Panc1 (cell line): Measurements from ENCODE around the gene SMIM24.

Experiments
- TF ChIP-seq, protein P1 (sequence below): fragments of 450-650 bp; IDR thresholded peaks from 2 replicates; pipeline ENCODE4 v1.5.1; 2017; ENCODE audit warnings: mild to moderate bottlenecking
- TF ChIP-seq, protein P2 (sequence below), 2 experiments: IDR thresholded peaks; 2 replicates each; pipeline ENCODE4 v1.6.1; 2011 to 2012; ENCODE audit warnings: low read depth in 2 of 2, control low read depth in 1 of 2, low read length in 1 of 2, mild to moderate bottlenecking in 1 of 2, moderate library complexity in 1 of 2; ENCODE audit not compliant: insufficient read depth in 1 of 2

DNA sequence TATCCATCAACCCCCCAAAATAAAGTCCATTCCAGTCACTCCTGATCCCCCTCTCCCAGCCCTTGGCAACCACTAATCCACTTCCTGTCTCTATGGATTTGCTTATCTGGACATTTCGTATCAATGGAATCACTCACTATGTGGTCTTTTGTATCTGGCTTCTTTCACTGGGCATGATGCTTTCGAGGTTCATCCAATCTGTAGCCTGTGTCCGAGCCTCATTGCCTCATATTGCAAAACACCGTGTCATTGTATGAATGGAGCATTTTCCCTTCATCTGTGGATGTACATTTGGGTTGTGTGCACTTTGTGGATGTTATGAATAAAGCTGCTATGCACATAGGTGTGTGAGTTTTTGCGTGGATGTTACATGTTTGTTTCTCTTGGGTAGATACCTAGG lies 24.4 kb upstream of the SMIM24 start:
- TF ChIP-seq, protein P1, sequence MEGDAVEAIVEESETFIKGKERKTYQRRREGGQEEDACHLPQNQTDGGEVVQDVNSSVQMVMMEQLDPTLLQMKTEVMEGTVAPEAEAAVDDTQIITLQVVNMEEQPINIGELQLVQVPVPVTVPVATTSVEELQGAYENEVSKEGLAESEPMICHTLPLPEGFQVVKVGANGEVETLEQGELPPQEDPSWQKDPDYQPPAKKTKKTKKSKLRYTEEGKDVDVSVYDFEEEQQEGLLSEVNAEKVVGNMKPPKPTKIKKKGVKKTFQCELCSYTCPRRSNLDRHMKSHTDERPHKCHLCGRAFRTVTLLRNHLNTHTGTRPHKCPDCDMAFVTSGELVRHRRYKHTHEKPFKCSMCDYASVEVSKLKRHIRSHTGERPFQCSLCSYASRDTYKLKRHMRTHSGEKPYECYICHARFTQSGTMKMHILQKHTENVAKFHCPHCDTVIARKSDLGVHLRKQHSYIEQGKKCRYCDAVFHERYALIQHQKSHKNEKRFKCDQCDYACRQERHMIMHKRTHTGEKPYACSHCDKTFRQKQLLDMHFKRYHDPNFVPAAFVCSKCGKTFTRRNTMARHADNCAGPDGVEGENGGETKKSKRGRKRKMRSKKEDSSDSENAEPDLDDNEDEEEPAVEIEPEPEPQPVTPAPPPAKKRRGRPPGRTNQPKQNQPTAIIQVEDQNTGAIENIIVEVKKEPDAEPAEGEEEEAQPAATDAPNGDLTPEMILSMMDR, result no peak
- TF ChIP-seq, protein P2, sequence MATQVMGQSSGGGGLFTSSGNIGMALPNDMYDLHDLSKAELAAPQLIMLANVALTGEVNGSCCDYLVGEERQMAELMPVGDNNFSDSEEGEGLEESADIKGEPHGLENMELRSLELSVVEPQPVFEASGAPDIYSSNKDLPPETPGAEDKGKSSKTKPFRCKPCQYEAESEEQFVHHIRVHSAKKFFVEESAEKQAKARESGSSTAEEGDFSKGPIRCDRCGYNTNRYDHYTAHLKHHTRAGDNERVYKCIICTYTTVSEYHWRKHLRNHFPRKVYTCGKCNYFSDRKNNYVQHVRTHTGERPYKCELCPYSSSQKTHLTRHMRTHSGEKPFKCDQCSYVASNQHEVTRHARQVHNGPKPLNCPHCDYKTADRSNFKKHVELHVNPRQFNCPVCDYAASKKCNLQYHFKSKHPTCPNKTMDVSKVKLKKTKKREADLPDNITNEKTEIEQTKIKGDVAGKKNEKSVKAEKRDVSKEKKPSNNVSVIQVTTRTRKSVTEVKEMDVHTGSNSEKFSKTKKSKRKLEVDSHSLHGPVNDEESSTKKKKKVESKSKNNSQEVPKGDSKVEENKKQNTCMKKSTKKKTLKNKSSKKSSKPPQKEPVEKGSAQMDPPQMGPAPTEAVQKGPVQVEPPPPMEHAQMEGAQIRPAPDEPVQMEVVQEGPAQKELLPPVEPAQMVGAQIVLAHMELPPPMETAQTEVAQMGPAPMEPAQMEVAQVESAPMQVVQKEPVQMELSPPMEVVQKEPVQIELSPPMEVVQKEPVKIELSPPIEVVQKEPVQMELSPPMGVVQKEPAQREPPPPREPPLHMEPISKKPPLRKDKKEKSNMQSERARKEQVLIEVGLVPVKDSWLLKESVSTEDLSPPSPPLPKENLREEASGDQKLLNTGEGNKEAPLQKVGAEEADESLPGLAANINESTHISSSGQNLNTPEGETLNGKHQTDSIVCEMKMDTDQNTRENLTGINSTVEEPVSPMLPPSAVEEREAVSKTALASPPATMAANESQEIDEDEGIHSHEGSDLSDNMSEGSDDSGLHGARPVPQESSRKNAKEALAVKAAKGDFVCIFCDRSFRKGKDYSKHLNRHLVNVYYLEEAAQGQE (IDR thresholded peaks at IDR 0.05; ENCODE audit: insufficient read depth in 1 of 2, low read depth in 2 of 2, low read length in 1 of 2), result no peak
